CD4-positive, alpha-beta T cell treated with Interleukin-15 for 1 hour (primary cell): Measurements from ENCODE around the gene ZNF22.
A peak's percentile ranks its signal among the peaks of the same experiment; 100 is the strongest.

Source experiments
- DNase-seq: peaks from one replicate; pipeline ENCODE4 v3.0.0-alpha.2; 2020

Gene ZNF22

DNA sequence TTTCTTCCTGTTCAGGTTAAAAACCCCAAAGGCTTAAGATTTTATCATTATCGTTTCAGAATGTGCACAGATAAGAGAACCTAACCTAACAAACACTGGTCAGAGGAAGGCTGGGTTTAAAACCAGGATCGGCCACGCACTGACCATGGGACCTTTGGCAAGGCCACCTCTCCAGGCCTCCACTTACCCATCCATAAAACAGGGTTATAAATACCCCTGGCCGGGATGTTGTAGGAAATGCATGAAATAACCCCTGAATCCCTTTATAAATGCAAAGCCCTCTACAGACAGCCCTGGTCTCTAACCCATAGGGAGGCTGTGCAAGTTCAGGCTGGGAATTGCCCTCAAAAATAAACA, 22.5 kb upstream of the ZNF22 start:
- no peak for DNase-seq

DNA sequence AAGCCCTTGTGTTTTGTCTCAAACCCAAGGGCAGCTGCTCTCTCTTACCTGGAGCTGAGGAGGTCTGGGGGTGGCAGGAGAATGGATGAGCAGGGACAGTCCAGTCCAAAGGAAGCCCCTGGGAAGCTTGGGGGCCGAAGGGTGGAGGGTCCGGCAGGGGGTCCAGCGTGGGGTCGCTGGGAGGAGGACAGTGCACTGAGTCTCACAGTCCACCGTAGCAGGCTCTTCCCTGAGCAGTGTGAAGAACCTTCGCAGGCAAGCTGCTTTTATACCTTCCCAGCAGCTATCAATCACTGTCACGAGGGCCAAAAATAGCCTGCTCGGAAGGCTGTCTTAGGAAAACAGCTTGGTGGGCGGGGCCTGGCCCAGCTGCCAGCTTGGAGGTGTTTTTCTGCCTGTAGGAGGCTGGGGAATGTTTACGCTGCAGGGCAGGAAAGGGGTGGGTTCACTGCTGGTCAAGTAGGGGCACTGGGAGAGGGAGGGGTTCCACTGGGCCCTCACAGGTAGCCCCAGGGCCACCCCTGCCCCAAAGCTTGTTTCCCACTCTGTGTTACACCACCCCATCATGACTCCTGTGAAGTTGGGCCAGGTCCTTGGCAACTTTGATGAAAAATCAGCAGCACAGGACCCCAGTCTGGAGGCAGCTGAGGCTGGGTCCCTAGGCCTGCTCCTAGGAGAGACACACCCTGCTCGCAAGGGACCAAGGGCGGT, 22.0 kb upstream of the ZNF22 start, which contains the start of gene DEPP1:
TSS of gene DEPP1 (minus strand) at position 240 of the 711 bp plus-strand sequence. CDS start 779 bp downstream, outside the sequence.
- peak; percentile 17 for DNase-seq

DNA sequence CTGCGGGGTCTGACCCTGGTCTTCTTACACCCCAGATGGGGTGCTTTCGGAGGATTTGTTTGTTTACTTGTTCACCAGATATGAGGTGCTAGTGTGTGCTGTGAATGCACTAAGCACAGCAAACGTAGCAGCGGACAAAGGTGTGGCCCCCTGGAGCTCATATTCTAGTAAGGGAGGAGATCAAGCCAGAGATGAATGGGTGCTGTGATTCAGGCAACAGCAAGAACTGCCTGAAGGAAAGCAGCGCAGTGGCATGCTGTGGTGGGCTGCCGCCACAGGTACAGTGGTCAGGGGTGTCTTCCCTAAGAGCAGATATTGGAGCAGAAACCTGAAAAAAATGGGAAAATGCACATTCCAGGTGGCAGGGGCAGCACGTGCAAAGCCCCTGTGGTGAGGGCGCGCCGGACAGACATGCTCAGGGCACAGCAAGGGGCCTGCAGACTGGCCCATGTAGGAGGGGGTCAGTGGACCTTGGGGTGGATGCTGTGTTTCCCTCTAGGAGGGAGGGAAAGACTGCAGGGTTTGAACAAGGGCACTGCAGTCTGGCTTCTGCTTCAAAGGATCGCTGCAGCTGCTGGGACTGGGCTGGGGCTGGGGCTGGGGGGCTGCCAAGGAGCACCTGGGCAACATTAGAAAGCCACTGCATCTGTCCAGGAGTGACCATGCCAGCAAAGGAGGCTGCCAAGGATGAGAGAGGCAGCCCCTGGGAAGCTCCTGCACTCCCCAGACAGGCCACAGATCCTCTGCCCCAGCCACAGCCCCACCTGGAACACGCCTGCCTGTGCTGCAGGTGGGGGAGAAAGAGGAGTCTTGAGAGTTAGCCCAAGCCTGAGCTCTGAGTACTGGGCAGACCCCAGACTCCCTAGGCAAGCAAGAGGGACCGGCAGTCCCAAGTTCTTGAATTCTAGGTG, 21.2 kb upstream of the ZNF22 start:
- DNase-seq: peak; percentile 8

- peak; percentile 12 for DNase-seq
Observed at GRCh38 chr10:44980309-44981171, 20.2 kb upstream of the ZNF22 start.

DNA sequence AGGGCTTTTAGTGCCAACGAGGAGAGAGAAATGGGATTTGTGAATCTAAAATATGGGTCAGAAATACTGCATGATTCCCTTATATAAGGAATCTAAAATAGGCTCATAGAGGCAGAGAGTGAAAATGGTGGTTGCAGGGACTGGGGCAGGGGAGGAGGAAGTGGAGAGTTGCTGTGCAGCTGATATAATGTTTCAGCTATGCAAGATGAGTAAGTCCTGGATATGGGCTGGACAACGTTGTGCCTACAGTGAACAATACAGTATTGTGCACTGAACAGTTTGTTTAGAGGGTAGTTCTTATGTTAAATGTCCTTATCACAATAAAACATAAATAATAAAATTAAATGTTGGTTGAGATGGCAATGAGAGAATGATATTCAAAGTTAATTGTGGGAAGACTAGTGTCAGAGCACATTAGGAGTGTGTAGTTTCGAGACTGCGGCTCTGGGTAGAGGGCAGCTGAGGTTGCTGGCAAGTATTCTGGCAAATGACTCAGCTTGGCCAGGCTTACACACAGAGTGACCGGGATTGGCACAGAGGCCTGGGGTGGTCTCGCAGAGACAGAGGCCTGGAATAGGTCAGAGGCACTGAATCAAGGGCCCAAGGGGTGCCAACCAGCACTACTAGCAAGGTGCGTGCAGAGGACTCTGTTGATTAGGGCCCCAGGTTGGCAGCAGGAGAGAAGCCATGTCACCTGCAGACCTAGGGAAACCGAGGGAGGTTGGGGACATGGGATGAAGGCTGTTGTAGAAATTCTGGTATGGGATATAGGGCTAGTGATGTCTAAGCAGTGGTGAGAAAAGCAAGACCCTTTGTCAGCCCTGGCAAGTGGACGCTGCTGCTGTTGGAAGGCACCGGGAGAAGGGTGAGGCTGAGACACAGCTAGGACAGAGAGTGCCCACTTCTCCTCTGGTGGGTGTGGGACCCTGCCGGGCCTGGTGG, 19.3 kb upstream of the ZNF22 start:
- DNase-seq: no peak

GRCh38 chr10:44982114-44982460, 18.6 kb upstream of the ZNF22 start:
- DNase-seq: no peak

GRCh38 chr10:44982496-44982895, 18.2 kb upstream of the ZNF22 start:
- DNase-seq: no peak

DNA sequence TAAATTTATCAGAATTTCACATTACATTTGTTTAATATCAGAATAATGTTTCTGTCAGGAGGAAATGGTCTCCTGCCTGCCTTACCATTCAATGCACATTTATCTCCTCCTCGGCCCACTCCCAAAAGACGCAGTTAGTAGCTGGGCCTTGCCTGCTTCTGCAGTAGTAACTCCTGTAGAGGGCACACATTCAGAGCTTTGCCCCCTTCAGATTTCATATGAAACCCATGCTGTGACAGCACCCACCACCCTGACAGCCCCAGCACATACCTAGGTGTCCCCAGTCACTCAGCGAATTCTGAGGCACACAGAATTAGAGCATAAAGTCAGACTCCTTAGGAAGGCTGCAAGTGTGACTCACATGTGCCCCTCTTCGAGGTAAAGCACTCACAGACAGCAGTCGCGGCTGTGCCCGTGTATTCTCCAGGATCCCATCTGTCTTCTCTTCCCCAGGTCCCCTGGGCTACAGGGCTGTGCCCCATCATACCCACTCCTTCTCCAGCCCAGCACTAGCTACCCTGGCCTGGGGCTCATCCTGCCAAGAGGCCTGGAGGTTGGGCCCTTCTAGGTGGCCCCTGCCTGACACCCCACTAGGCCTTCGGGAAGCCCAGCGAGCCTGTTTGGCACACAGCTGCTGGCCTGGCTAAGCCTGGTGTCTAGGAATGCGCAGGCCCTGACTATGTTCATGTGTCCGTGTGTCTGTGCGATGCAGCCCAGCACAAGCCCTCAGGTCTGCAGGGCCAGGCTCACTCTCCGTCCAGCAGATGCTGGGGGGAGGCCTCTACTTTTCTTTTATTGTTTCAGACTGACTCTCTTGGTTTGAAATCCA, 17.4 kb upstream of the ZNF22 start:
- DNase-seq: no peak

DNA sequence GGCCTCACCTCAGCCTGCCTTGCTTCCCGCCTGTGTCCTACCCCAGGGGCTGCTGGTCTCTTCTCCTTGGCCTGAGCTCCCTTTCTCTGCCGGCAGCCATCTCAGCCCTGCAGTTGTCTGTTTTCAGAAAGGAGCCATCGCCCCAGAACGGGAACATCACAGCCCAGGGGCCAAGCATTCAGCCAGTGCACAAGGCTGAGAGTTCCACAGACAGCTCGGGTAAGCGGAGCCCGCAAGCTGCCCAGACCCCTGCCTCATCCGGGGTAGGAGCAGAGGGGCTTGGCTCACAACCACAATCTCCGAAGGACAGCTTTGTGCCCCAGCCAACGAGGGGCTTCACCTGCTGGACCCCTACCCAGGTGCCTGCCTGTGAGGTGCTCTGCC, 16.8 kb upstream of the ZNF22 start:
- no peak for DNase-seq

GRCh38 chr10:44984671-44985101, 16.0 kb upstream of the ZNF22 start:
- DNase-seq: no peak

GRCh38 chr10:44985175-44985681, 15.5 kb upstream of the ZNF22 start:
- DNase-seq: no peak

GRCh38 chr10:44986179-44986578, 14.5 kb upstream of the ZNF22 start:
- DNase-seq: no peak

DNA sequence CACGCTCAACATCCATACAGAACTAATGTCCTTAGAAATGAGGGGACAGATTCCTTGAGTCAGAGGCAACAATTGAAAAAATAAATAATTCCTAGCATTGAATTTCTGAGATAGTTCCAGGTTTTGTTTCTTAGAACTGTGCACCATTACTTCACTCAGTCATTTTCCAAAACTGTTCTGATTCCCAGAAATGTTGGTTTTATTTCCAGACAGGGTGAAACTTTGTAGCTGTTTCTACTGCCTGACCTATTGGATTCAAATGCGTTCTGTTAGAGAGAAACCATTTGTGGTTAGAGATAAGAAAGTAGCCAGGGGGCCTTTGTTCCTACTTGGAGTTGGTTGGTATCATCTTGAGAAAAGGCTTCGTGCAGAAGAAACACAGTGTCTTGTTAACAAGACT, 14.1 kb upstream of the ZNF22 start:
- no peak for DNase-seq

- no peak for DNase-seq
Observed at GRCh38 chr10:44988957-44989585, 11.7 kb upstream of the ZNF22 start.

DNA sequence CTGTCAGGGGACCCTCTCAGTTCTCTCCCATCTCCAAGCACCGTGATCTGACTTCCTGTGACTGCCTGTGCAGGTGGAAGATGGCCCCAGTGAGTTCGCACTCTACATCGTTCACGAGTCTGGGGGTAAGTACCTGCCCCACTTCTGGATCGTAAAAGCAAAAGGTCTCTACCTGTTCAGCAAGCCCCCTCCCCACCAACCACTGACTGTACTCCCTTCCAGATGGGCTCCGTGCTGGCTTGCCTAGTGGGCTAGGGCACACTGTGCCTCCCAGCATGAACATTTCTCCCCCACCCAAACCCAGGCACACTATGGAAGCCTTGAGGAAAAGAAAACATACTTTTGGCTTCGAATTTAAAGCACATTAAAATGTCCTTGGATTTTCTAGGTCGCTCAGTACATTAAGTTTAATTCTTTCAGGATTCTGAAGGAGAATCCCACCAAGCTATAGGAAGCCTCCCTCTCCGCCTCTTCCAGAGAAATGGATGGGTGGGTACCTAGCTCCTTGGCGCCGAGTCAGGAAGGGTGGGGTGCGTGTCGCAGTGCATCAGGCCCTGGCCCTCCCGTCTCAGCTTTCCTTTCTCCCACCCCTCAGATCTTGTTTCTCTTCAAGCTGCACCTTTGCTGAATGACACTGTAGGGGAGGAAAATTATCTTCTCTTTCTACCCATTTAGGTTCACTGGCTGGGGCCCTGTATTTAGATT, 11.0 kb upstream of the ZNF22 start:
- DNase-seq: no peak

DNA sequence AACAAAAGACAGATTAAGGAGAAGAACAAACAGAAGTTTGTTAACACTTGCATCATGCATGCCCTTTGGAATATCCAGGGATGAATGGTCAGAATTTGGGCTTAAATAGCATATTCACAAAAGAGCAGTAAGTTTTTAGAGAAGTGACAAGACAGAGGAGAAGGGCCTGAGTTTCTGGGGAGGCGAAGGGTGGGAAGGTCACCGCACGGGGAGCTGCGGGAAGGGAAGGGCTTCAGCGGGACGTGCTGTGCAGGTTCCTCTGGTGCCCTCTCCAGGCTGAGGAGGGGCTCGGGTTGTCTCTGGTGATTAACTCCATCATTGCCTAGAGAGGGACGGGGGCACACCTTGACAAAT, 10.4 kb upstream of the ZNF22 start:
- DNase-seq: no peak

DNA sequence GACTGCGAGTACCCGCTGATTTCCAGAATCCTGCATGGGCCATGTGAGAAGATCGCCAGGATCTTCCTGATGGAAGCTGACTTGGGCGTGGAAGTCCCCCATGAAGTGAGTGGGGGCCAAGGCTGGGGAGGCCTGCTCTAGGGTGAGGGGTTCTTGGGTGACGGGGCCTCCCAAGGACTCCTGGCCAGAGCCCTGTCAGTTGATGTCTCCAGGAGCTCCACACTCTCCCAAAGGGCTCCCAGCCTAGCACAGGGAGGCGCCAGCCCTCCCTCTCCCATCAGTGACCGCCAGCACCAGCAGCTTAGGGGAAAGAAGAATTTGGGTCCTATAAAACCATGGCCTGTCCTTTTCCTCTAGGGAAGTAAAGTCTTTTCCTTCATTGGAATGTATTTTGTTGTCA, 9.8 kb upstream of the ZNF22 start:
- DNase-seq: no peak

GRCh38 chr10:44991571-44991970, 9.2 kb upstream of the ZNF22 start:
- no peak for DNase-seq

GRCh38 chr10:44992070-44992731, 8.5 kb upstream of the ZNF22 start:
- DNase-seq: no peak
